K562 (cell line): Measurements from ENCODE around the gene GAB2. TPM values are rescaled to one million over a fixed set of nuclear protein-coding genes. Genes with fewer than 3 reads are reported as not detected.

Source experiments
- ARNT ChIP-seq, 2 experiments: fragments of 450-650 bp; IDR thresholded peaks; 2 replicates each; pipeline ENCODE4 v1.6.1; 2016; ENCODE audit warnings: mild to moderate bottlenecking in 1 of 2
- FOXA3 ChIP-seq, 2 experiments: fragments of 450-650 bp in 1 of 2; sonication (generic) in 1 of 2; formaldehyde crosslinking; IDR thresholded peaks in 1 of 2; conservative IDR thresholded peaks in 1 of 2; 2 replicates each; pipeline versions ENCODE4 v1.4.0 to v1.8.0; 2020 to 2022; ENCODE audit warnings: mild to moderate bottlenecking in 2 of 2, missing genetic modification reagents in 1 of 2
- MAX ChIP-seq: sonication (generic); formaldehyde crosslinking; IDR thresholded peaks from 2 replicates; pipeline ENCODE4 v1.9.0; 2022; ENCODE audit warnings: mild to moderate bottlenecking, missing genetic modification reagents
- MNT ChIP-seq, 2 experiments: fragments of 450-650 bp; conservative IDR thresholded peaks; 2 replicates each; pipeline ENCODE4 v1.6.1; 2017; ENCODE audit warnings: mild to moderate bottlenecking in 2 of 2, moderate library complexity in 2 of 2
- TEAD4 ChIP-seq, 2 experiments: sonication (generic) in 1 of 2; formaldehyde crosslinking in 1 of 2; IDR thresholded peaks; 2 replicates each; pipeline versions ENCODE4 v1.6.1 to v1.8.0; 2012 to 2022; ENCODE audit warnings: borderline replicate concordance in 1 of 2, inconsistent platforms in 1 of 2, low read length in 1 of 2, mild to moderate bottlenecking in 1 of 2, missing genetic modification reagents in 1 of 2
- ZNF707 ChIP-seq: fragments of 250-450 bp; sonication (Bioruptor Pico); conservative IDR thresholded peaks from 2 replicates; pipeline ENCODE4 v1.8.0; 2022; ENCODE audit warnings: inconsistent platforms, mild to moderate bottlenecking, moderate library complexity
- polyA plus RNA-seq, 8 experiments: library from polyadenylated mRNA; depleted of rRNA in 4 of 8; stranded (reverse) in 5 of 8; unstranded in 3 of 8; fragments of >200 nt; fragmentation: Nextera tagmentation in 2 of 8; fragmentation: Illumina TruSeq in 1 of 8; extraction: Ambion mirVana in 2 of 8; extraction: Trizol in 1 of 8; gene quantifications; 2 replicates each; pipeline versions ENCODE4 v1.2.1 to v1.2.3, GENCODE V29; 2011 to 2014; ENCODE audit warnings: inconsistent platforms in 1 of 8, missing spikeins in 1 of 8
- total RNA-seq, 7 experiments: library from RNA; depleted of rRNA in 6 of 7; stranded (reverse); fragments of >200 nt in 6 of 7; fragmentation: Illumina TruSeq in 2 of 7; extraction: Trizol in 2 of 7; gene quantifications; 2 replicates each; pipeline versions ENCODE4 v1.2.1 to v1.2.3, GENCODE V29; 2011 to 2021; ENCODE audit warnings: low replicate concordance in 1 of 7
- TF ChIP-seq, protein P1 (sequence below), 2 experiments: fragments of 450-650 bp; formaldehyde crosslinking in 1 of 2; IDR thresholded peaks; 2 replicates each; pipeline versions ENCODE4 v1.4.0 to v1.6.1; 2014 to 2020; ENCODE audit warnings: mild to moderate bottlenecking in 2 of 2, borderline replicate concordance in 1 of 2, low read depth in 1 of 2
- TF ChIP-seq, protein P2 (sequence below): sonication (generic); formaldehyde crosslinking; IDR thresholded peaks from 2 replicates; pipeline ENCODE4 v1.8.0; 2022; ENCODE audit warnings: mild to moderate bottlenecking, missing genetic modification reagents

GAB2 gene
- total and polyA plus RNA-seq, 9 of the 15 experiments (the other 6 are each of a cell fraction or from before 2014, with no cell fraction given): 2.3 to 35.2 (median 16.1) TPM

DNA sequence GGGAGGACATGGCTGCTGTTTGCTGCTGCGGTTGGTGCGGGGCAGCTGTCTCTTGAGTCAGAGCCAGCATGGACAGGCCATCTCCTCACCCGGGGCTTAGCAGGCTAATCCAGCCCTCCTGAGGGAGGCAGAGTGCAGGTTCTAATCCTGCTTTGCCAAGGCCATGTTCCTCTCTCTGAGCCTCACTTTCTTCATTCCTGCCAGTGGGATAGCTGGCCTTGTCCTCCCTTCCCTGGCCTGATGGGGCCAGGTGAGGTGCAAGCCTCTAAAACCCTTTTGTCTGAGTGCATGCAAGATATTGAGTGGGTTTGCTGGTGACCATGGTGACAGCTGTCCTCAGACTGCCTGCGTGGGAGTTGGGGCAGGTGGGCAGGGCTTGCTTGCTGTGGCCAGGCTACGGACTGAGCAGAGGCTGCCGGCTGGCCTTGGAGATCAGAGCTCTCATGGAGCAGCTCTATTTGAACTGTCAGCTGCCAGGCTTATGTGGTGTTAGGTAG, 225.3 kb downstream of the GAB2 start (continued):
- TF ChIP-seq TEAD4 (IDR thresholded peaks at IDR 0.05; ENCODE audit: low read length): no peak
- no peak for TF ChIP-seq TEAD4 (CRISPR knock-in tag; IDR thresholded peaks at IDR 0.05; ENCODE audit: borderline replicate concordance)
- TF ChIP-seq, protein P1, sequence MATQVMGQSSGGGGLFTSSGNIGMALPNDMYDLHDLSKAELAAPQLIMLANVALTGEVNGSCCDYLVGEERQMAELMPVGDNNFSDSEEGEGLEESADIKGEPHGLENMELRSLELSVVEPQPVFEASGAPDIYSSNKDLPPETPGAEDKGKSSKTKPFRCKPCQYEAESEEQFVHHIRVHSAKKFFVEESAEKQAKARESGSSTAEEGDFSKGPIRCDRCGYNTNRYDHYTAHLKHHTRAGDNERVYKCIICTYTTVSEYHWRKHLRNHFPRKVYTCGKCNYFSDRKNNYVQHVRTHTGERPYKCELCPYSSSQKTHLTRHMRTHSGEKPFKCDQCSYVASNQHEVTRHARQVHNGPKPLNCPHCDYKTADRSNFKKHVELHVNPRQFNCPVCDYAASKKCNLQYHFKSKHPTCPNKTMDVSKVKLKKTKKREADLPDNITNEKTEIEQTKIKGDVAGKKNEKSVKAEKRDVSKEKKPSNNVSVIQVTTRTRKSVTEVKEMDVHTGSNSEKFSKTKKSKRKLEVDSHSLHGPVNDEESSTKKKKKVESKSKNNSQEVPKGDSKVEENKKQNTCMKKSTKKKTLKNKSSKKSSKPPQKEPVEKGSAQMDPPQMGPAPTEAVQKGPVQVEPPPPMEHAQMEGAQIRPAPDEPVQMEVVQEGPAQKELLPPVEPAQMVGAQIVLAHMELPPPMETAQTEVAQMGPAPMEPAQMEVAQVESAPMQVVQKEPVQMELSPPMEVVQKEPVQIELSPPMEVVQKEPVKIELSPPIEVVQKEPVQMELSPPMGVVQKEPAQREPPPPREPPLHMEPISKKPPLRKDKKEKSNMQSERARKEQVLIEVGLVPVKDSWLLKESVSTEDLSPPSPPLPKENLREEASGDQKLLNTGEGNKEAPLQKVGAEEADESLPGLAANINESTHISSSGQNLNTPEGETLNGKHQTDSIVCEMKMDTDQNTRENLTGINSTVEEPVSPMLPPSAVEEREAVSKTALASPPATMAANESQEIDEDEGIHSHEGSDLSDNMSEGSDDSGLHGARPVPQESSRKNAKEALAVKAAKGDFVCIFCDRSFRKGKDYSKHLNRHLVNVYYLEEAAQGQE (IDR thresholded peaks at IDR 0.05; ENCODE audit: borderline replicate concordance): no peak
- TF ChIP-seq, protein P1 (CRISPR knock-in tag; IDR thresholded peaks at IDR 0.05; ENCODE audit: low read depth): no peak
- 0 out of 4 replicates have a peak, but pooled peaks of 1 of the 2 experiments have one; percentile 20 for TF ChIP-seq MNT (conservative IDR thresholded peaks at IDR 0.05)
- no peak for TF ChIP-seq ZNF707 (CRISPR knock-in tag)
- peak in 1 of 2 experiments; percentile 52; a peak in 1 of 4 replicates for TF ChIP-seq FOXA3 (CRISPR knock-in tag; conservative IDR thresholded peaks at IDR 0.05 in 1 of 2, IDR thresholded peaks at IDR 0.05 in 1 of 2)
- TF ChIP-seq, protein P2, sequence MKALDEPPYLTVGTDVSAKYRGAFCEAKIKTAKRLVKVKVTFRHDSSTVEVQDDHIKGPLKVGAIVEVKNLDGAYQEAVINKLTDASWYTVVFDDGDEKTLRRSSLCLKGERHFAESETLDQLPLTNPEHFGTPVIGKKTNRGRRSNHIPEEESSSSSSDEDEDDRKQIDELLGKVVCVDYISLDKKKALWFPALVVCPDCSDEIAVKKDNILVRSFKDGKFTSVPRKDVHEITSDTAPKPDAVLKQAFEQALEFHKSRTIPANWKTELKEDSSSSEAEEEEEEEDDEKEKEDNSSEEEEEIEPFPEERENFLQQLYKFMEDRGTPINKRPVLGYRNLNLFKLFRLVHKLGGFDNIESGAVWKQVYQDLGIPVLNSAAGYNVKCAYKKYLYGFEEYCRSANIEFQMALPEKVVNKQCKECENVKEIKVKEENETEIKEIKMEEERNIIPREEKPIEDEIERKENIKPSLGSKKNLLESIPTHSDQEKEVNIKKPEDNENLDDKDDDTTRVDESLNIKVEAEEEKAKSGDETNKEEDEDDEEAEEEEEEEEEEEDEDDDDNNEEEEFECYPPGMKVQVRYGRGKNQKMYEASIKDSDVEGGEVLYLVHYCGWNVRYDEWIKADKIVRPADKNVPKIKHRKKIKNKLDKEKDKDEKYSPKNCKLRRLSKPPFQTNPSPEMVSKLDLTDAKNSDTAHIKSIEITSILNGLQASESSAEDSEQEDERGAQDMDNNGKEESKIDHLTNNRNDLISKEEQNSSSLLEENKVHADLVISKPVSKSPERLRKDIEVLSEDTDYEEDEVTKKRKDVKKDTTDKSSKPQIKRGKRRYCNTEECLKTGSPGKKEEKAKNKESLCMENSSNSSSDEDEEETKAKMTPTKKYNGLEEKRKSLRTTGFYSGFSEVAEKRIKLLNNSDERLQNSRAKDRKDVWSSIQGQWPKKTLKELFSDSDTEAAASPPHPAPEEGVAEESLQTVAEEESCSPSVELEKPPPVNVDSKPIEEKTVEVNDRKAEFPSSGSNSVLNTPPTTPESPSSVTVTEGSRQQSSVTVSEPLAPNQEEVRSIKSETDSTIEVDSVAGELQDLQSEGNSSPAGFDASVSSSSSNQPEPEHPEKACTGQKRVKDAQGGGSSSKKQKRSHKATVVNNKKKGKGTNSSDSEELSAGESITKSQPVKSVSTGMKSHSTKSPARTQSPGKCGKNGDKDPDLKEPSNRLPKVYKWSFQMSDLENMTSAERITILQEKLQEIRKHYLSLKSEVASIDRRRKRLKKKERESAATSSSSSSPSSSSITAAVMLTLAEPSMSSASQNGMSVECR (CRISPR knock-in tag): peak; percentile 48; the same call in 1 of the 2 replicates
- peak; percentile 29; the same call in 1 of the 2 replicates for TF ChIP-seq MAX (CRISPR knock-in tag)
- no peak for TF ChIP-seq ARNT (IDR thresholded peaks at IDR 0.05)
